K562 (cell line): Measurements from ENCODE around the gene HMOX1. TPM values are rescaled to one million over a fixed set of nuclear protein-coding genes. Genes with fewer than 3 reads are reported as not detected.

ENCODE experiments used
- ATAC-seq: fragments of 200-7000 bp; cut with Tn5 transposase; 3 replicates; pipeline ENCODE4 v1.9.1; 2020; ENCODE audit warnings: moderate library complexity
- BruUV-seq: library from RNA; stranded (reverse); fragments of 400-500 nt; replicated peaks from 2 replicates; lab custom pipeline; 2021; lab: Mats Ljungman, UMichigan
- CTCF ChIA-PET: fragments of 300-600 bp; formaldehyde crosslinking; extraction: SDS; loops from one replicate; lab custom pipeline; 2021; ENCODE audit warnings: low intra/inter-chr PET ratio; lab: Yijun Ruan, JAX
- POLR2A ChIA-PET: fragments of 300-600, 350-650 bp; sonication (Branson Sonifier 250); formaldehyde crosslinking; extraction: SDS; loops from one replicate; lab custom pipeline; 2021; ENCODE audit warnings: antibody characterized with exemption, inconsistent platforms; lab: Yijun Ruan, JAX
- DNase-seq, 4 experiments: peaks; one replicate each; pipeline versions ENCODE4 v3.0.0 to v3.0.0-alpha.2; 2011 to 2018; ENCODE audit warnings: low spot score in 3 of 4, mixed read lengths in 3 of 4; ENCODE audit errors: extremely low read depth in 1 of 4
- FAIRE-seq: peaks from 2 replicates; lab custom pipeline; 2011; peaks lifted over from hg19 to GRCh38; lab: Jason Lieb, UNC
- H2AFZ ChIP-seq: 2 replicates; pipeline ENCODE4 v1.6.0; 2011; ENCODE audit warnings: low read depth, low read length, control low read depth, inconsistent platforms
- H3K27ac ChIP-seq: fragments of 200-600 bp; 3 replicates; pipeline ENCODE4 v1.8.0; 2011; ENCODE audit warnings: low read depth, mild to moderate bottlenecking, control low read depth, inconsistent platforms, low read length, moderate library complexity, mixed read lengths; ENCODE audit errors: extremely low read depth
- H3K27me3 ChIP-seq, 2 experiments: fragments of 300-600 bp in 1 of 2; 2 replicates in 1 of 2; 3 replicates in 1 of 2; pipeline versions ENCODE4 v1.6.0 to v1.8.0; 2011; ENCODE audit warnings: inconsistent platforms in 2 of 2, low read length in 2 of 2, mild to moderate bottlenecking in 1 of 2, mixed read lengths in 1 of 2, moderate library complexity in 1 of 2; ENCODE audit not compliant: control insufficient read depth in 2 of 2, insufficient read depth in 2 of 2
- H3K36me3 ChIP-seq: fragments of 300-600 bp; 3 replicates; pipeline ENCODE4 v1.8.0; 2011; ENCODE audit warnings: mild to moderate bottlenecking, low read length, inconsistent platforms; ENCODE audit not compliant: control insufficient read depth, insufficient read depth
- H3K4me1 ChIP-seq, 2 experiments: fragments of 200-600 bp in 1 of 2; replicated peaks in 1 of 2; 2 replicates in 1 of 2; 3 replicates in 1 of 2; pipeline versions ENCODE4 v1.5.1 to v1.8.0; 2011; ENCODE audit warnings: inconsistent platforms in 2 of 2, low read length in 2 of 2, mild to moderate bottlenecking in 1 of 2, mixed read lengths in 1 of 2, moderate library complexity in 1 of 2; ENCODE audit not compliant: control insufficient read depth in 2 of 2, insufficient read depth in 2 of 2
- H3K4me2 ChIP-seq: 2 replicates; pipeline ENCODE4 v1.6.1; 2011; ENCODE audit warnings: low read length, control low read depth, inconsistent platforms, mixed read lengths; ENCODE audit not compliant: insufficient read depth
- H3K4me3 ChIP-seq: fragments of 200-600 bp; sonication (generic), shearing (Covaris generic); 2 replicates; pipeline ENCODE4 v1.5.1; 2016; ENCODE audit warnings: control low read depth, inconsistent platforms
- H3K79me2 ChIP-seq: fragments of 200-600 bp; 3 replicates; pipeline ENCODE4 v1.8.0; 2011; ENCODE audit warnings: low read length, inconsistent platforms; ENCODE audit not compliant: control insufficient read depth, insufficient read depth
- H3K9ac ChIP-seq, 2 experiments: 2 replicates each; pipeline versions ENCODE4 v1.6.0 to v1.6.1; 2011; ENCODE audit warnings: low read depth in 2 of 2, low read length in 2 of 2, control low read depth in 1 of 2, inconsistent platforms in 1 of 2, mild to moderate bottlenecking in 1 of 2, mixed read lengths in 1 of 2; ENCODE audit not compliant: insufficient read depth in 1 of 2
- H3K9me1 ChIP-seq: one replicate; pipeline ENCODE4 v1.6.0; 2011; ENCODE audit warnings: inconsistent platforms, mild to moderate bottlenecking, low read length, moderate library complexity; ENCODE audit not compliant: control insufficient read depth, insufficient read depth
- H3K9me3 ChIP-seq: replicated peaks from 2 replicates; pipeline ENCODE4 v1.5.1; 2011; ENCODE audit warnings: low read depth, low read length, inconsistent platforms; ENCODE audit not compliant: control insufficient read depth, insufficient read depth
- H4K20me1 ChIP-seq: replicated peaks from 2 replicates; pipeline ENCODE4 v1.6.1; 2011; ENCODE audit warnings: low read length, inconsistent platforms, mixed read lengths; ENCODE audit not compliant: control insufficient read depth, insufficient read depth
- CREB5 ChIP-seq: fragments of 250-450 bp; sonication (Bioruptor Pico); IDR thresholded peaks from 2 replicates; pipeline ENCODE4 v1.5.0; 2020; ENCODE audit warnings: mild to moderate bottlenecking
- NBN ChIP-seq: fragments of 450-650 bp; IDR thresholded peaks from 2 replicates; pipeline ENCODE4 v1.6.1; 2016; ENCODE audit warnings: low read depth, mild to moderate bottlenecking
- POLR2G ChIP-seq: fragments of 200-400 bp; formaldehyde crosslinking; IDR thresholded peaks from 2 replicates; pipeline ENCODE4 v1.6.1; 2017; ENCODE audit warnings: low read depth, mild to moderate bottlenecking, antibody characterized with exemption, low read length, moderate library complexity
- PTRF ChIP-seq: fragments of 450-650 bp; IDR thresholded peaks from 2 replicates; pipeline ENCODE4 v1.6.1; 2016; ENCODE audit warnings: mild to moderate bottlenecking, missing genetic modification characterization, missing compliant biosample characterization
- RBFOX2 ChIP-seq: fragments of 200-400 bp; formaldehyde crosslinking; IDR thresholded peaks from 2 replicates; pipeline ENCODE4 v1.6.1; 2017; ENCODE audit warnings: low read depth, mild to moderate bottlenecking, low read length, moderate library complexity
- U2AF2 ChIP-seq: fragments of 200-400 bp; formaldehyde crosslinking; optimal IDR thresholded peaks from 2 replicates; pipeline ENCODE3; 2017; ENCODE audit warnings: low read depth, mild to moderate bottlenecking, low read length
- XRCC5 ChIP-seq: fragments of 200-400 bp; formaldehyde crosslinking; IDR thresholded peaks from 2 replicates; pipeline ENCODE4 v1.6.1; 2017; ENCODE audit warnings: low read depth, mild to moderate bottlenecking, low read length
- ZEB2 ChIP-seq: fragments of 450-650 bp; IDR thresholded peaks from 2 replicates; pipeline ENCODE4 v1.6.1; 2016
- WGBS: fragments of 100-300 bp; shearing (Covaris generic); methylation state at CpG from one replicate; pipeline ENCODE4 v1.1.6; 2016; ENCODE audit warnings: low coverage, mixed read lengths; ENCODE audit not compliant: insufficient coverage; ENCODE audit errors: missing lambda C conversion rate; 5-methylcytosine and 5-hydroxymethylcytosine counted together
- in situ Hi-C: fragments of 300-500 bp; cut with MboI; formaldehyde crosslinking; loops from 4 replicates; pipeline ENCODE4 v1.15.0; 2018; ENCODE audit warnings: inconsistent platforms, mixed read lengths
- intact Hi-C: fragments of 100-400 bp; cut with micrococcal nuclease; formaldehyde crosslinking; loops from 2 replicates; pipeline ENCODE4 v1.14.2; 2022
- polyA plus RNA-seq, 8 experiments: library from polyadenylated mRNA; depleted of rRNA in 4 of 8; stranded (reverse) in 5 of 8; unstranded in 3 of 8; fragments of >200 nt; fragmentation: Nextera tagmentation in 2 of 8; fragmentation: Illumina TruSeq in 1 of 8; extraction: Ambion mirVana in 2 of 8; extraction: Trizol in 1 of 8; gene quantifications; 2 replicates each; pipeline versions ENCODE4 v1.2.1 to v1.2.3, GENCODE V29; 2011 to 2014; ENCODE audit warnings: inconsistent platforms in 1 of 8, missing spikeins in 1 of 8
- total RNA-seq, 7 experiments: library from RNA; depleted of rRNA in 6 of 7; stranded (reverse); fragments of >200 nt in 6 of 7; fragmentation: Illumina TruSeq in 2 of 7; extraction: Trizol in 2 of 7; gene quantifications; 2 replicates each; pipeline versions ENCODE4 v1.2.1 to v1.2.3, GENCODE V29; 2011 to 2021; ENCODE audit warnings: low replicate concordance in 1 of 7

HMOX1 gene
- total and polyA plus RNA-seq, 9 of the 15 experiments (the other 6 are each of a cell fraction or from before 2014, with no cell fraction given), result not detected

- no peak for FAIRE-seq
- no TSS peak for BruUV-seq
- Histone ChIP-seq H3K36me3 (peaks cover 82% of the 10 kb centered on the region; the same call in 2 of the 3 replicates), H3K79me2 (no peaks in the 10 kb centered on the region), H3K9me3 (no peaks in the 10 kb centered on the region), H3K4me2 (no peak overlapping the region)
- WGBS, result 97% methylated on average over 16 of the region's 26 CpGs
- intact Hi-C loops, result no loop called here
- no peak for DNase-seq
- TF ChIP-seq CREB5 (no peak), RBFOX2 (0 out of 2 replicates have a peak, but pooled peaks have one; percentile 38), XRCC5 (no peak), ZEB2 (no peak), NBN (no peak), U2AF2 (no peak), POLR2G (peak; percentile 31; the same call in 1 of the 2 replicates), PTRF (no peak)
- TF ChIP-seq, all 486 proteins: peak for 2
- H2AFZ ChIP-seq, result no peak overlapping the region
- peaks cover 0 to 3% of the 10 kb centered on the region in 2 experiments; a peak in 2 of 5 replicates for H3K4me1 ChIP-seq
- ChIA-PET CTCF (no interaction called here), POLR2A (interaction anchor here (2.6 to 5.8 kb wide), 2 partner anchors 9 to 14 kb away, joined by 9 to 26 read pairs; no protein-coding TSS in a partner anchor)
- no peak overlapping the region for H3K4me3 ChIP-seq
- H4K20me1 ChIP-seq, result no peaks in the 10 kb centered on the region; the same call in 1 of the 2 replicates
- H3K9ac ChIP-seq, result no peak overlapping the region
- no peaks in the 10 kb centered on the region for H3K27me3 ChIP-seq
- in situ Hi-C loops, result no loop called here
- no peak overlapping the region for H3K27ac ChIP-seq
- H3K9me1 ChIP-seq, result peaks cover 2% of the 10 kb centered on the region
- ATAC-seq, result no peak
Observed at GRCh38 chr22:35424081-35424480, 43.2 kb downstream of the HMOX1 start.
